GM19193 (cell line): ENCODE measurements around the gene STAB1.

Experiments used
- POLR2A ChIP-seq: IDR thresholded peaks from 4 replicates; pipeline ENCODE4 v1.6.1; 2011; ENCODE audit not compliant: insufficient read depth, insufficient read length; ENCODE audit errors: extremely low read depth

STAB1 gene

DNA sequence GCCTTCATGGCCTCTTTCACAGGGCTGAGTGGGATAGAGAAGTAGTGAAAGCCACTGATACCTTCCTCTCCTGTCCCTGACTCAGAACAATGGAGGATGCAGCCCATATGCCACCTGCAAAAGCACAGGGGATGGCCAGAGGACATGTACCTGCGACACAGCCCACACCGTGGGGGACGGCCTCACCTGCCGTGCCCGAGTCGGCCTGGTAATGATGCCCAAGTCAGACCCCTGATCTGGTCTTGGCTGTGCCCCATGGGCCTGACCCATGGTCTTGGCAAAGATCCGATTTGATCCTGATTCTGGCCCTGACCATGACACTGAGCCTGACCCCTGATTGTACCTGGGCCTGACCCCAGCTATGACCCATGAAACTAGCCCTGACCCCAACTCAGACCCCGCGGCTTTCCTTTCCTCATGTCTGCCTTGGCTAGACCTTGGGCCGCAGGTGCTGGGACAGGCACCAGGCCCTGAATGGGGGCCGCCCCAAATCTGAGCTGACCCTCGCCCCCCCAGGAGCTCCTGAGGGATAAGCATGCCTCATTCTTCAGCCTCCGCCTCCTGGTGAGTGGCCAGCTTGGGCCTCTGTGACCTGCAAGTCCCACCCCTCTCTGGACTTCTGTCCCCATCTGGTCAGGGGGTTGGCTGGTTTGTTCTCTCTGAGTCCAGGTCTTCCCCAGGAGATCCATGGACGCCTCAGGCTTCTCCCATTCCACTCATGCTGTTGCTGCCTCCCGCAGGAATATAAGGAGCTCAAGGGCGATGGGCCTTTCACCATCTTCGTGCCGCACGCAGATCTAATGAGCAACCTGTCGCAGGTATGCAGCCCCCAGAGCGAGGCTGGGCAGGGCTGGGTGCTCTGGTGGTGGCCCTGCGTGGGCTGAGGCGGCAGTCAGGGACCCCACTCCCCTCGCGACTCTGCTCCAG is 22.9 kb downstream of the STAB1 start:
- no peak for TF ChIP-seq POLR2A

DNA sequence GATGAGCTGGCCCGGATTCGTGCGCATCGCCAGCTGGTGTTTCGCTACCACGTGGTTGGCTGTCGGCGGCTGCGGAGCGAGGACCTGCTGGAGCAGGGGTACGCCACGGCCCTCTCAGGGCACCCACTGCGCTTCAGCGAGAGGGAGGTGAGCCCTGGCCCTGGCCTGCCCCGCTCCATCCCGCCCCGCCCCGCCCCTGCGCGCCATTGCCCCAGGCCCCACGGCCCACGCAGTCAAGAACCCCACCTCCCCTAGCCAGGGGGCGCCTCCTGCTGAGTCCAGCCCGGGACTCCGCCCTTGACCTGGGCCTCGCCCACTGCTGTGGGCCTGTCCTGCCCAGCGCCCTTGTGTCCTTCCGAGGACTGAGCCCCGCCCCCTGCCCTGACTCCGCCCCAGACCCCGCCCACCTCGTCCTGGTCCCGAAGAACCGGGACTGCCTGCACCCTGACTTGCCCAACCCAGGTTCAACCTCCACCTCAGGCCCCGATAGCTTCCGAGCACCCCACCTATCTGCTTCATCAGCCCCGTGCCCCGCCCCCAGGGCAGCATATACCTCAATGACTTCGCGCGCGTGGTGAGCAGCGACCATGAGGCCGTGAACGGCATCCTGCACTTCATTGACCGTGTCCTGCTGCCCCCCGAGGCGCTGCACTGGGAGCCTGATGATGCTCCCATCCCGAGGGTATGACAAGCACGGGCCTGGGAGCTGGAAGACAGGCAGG is 23.7 kb downstream of the STAB1 start:
- no peak for TF ChIP-seq POLR2A

DNA sequence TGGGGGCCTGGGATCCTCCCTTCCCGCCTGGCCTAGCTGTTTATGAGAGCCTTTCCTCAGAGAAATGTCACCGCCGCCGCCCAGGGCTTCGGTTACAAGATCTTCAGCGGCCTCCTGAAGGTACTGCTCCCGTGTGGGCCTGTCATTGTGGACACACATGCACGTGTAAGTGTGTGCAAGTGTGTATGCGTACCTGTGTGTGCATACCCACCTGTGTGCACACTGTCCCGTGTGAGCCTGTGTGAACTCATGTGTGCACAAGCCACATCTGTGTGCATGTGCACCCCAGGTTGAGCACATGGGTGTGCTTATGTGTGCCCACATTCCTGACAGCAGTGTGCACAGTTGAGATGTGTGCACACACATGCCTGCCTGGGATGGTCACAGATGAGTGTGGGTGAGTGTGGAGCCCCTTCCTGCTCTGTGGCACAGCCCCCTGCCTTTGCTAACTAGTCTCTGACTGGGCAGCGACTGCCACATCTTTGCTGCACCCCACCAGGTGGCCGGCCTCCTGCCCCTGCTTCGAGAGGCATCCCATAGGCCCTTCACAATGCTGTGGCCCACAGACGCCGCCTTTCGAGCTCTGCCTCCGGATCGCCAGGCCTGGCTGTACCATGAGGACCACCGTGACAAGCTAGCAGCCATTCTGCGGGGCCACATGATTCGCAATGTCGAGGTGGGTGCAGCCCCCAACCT is 24.5 kb downstream of the STAB1 start:
- TF ChIP-seq POLR2A: no peak

DNA sequence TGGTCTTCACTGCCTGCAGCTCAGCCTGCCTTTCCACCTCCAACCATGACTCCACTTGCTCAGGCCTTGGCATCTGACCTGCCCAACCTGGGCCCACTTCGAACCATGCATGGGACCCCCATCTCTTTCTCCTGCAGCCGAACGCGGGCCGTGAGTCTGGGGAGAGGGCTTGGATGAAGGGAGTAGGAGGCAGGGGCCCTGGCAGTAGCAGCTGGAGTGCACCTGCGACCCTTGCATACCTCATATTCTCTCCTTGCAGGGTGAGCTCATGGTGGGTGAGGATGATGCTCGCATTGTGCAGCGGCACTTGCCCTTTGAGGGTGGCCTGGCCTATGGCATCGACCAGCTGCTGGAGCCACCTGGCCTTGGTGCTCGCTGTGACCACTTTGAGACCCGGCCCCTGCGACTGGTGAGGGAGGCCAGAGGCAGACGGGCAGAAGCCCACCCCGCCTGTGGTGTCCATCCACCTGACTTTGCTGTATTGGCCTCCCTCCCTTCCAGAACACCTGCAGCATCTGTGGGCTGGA is 25.1 kb downstream of the STAB1 start:
- no peak for TF ChIP-seq POLR2A

DNA sequence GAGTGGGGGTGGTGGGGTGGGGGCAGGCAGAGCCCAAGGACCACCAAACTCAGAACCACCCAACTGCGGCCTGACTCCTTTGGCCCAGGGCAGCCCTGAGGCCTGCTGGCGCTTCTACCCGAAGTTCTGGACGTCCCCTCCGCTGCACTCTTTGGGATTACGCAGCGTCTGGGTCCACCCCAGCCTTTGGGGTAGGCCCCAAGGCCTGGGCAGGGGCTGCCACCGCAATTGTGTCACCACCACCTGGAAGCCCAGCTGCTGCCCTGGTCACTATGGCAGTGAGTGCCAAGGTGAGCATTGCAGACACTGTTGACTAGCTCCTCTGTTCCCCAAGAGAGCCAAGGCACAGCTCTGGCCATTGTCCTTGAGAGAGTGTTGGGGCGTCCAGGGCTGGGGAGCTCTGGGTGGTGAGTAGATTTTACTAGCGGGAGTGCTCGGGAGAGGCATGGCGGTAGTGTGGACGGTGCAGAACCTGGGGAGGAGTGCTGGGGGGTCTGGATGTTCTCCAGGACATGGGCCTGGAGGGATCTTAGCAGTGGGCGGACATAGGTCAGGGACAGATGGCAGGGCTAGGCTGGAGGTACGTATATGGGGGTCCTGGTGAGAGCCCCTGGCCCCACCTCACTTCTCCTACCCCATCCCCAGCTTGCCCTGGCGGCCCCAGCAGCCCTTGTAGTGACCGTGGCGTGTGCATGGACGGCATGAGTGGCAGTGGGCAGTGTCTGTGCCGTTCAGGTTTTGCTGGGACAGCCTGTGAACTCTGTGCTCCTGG is 25.8 kb downstream of the STAB1 start:
- TF ChIP-seq POLR2A: no peak

DNA sequence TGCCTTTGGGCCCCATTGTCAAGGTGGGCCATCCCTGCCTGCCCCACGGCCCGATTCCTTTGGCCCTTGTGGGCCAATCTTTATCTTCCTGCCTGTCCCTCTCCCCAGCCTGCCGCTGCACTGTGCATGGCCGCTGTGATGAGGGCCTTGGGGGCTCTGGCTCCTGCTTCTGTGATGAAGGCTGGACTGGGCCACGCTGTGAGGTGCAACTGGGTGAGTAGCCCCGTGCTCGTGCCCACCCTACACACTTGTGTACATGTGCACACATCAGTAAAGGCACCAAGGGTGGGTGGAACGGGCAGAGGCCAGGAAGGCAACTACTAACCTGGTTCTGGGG is 26.3 kb downstream of the STAB1 start:
- TF ChIP-seq POLR2A: no peak

DNA sequence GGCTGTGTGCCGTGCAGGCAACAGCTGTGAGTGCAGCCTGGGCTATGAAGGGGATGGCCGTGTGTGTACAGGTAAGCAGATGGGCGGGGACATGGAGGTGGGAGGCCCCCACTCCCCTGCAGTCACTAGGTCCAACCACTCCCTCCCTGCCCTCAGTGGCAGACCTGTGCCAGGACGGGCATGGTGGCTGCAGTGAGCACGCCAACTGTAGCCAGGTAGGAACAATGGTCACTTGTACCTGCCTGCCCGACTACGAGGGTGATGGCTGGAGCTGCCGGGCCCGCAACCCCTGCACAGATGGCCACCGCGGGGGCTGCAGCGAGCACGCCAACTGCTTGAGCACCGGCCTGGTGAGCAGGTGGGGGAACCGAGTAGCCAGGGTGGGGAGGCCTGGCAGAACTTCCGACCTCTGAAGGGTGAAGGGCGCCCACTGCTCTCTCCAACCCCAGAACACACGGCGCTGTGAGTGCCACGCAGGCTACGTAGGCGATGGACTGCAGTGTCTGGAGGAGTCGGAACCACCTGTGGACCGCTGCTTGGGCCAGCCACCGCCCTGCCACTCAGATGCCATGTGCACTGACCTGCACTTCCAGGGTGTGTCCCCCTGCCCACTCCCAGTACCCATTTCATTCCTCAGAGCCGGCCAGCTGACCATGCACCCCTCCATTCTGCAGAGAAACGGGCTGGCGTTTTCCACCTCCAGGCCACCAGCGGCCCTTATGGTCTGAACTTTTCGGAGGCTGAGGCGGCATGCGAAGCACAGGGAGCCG is 26.9 kb downstream of the STAB1 start:
- TF ChIP-seq POLR2A: no peak

DNA sequence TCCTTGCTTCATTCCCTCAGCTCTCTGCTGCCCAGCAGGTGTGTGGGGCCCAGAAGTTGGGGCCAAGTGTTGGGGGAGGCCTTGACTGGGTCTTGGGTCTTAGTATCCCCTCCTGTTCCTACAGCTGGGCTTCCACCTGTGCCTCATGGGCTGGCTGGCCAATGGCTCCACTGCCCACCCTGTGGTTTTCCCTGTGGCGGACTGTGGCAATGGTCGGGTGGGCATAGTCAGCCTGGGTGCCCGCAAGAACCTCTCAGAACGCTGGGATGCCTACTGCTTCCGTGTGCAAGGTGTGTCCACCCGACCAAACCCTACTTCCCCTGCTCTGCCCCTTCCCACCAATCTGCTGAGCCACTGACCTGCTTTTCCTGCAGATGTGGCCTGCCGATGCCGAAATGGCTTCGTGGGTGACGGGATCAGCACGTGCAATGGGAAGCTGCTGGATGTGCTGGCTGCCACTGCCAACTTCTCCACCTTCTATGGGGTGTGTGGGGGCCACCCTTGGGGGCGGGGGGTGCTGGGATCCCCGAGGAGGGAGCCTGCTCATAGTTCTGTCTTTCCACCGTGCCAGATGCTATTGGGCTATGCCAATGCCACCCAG is 27.6 kb downstream of the STAB1 start:
- TF ChIP-seq POLR2A: no peak

DNA sequence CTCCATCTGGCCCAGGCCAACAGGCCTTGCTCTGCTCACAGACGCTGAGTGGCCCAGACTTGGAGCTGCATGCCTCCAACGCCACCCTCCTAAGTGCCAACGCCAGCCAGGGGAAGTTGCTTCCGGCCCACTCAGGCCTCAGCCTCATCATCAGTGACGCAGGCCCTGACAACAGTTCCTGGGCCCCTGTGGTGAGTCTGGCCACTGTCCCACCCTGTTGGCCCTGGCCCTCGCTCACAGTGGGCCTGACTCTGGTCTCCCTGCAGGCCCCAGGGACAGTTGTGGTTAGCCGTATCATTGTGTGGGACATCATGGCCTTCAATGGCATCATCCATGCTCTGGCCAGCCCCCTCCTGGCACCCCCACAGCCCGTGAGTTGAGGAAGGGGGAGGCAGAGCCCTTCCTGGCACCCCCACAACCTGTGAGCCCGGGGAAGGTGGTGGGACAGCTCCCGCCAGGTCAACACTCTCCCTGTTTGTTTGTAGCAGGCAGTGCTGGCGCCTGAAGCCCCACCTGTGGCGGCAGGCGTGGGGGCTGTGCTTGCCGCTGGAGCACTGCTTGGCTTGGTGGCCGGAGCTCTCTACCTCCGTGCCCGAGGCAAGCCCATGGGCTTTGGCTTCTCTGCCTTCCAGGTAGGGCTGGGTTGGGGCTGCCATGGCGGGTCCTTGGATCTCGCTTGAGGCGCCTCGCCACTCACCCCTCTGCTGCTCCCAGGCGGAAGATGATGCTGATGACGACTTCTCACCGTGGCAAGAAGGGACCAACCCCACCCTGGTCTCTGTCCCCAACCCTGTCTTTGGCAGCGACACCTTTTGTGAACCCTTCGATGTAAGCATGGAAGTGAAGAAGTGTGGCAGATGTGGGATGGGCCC is 28.5 kb downstream of the STAB1 start:
- TF ChIP-seq POLR2A: no peak

DNA sequence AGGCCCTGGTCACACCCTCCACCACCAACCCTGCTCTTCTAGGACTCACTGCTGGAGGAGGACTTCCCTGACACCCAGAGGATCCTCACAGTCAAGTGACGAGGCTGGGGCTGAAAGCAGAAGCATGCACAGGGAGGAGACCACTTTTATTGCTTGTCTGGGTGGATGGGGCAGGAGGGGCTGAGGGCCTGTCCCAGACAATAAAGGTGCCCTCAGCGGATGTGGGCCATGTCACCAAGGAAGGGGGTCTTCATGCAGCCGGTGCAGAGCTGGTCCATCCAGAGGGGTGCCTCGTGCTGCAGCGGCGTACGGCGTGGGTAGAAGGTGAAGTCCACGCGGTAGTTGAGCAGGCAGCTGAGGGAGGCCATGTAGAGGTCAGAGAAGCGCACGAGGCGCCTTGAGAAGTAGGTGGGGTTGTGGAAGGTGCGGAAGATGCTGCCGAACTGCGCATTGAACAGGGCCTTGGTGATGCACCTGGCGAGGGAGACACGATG is 29.2 kb downstream of the STAB1 start:
- TF ChIP-seq POLR2A: no peak

DNA sequence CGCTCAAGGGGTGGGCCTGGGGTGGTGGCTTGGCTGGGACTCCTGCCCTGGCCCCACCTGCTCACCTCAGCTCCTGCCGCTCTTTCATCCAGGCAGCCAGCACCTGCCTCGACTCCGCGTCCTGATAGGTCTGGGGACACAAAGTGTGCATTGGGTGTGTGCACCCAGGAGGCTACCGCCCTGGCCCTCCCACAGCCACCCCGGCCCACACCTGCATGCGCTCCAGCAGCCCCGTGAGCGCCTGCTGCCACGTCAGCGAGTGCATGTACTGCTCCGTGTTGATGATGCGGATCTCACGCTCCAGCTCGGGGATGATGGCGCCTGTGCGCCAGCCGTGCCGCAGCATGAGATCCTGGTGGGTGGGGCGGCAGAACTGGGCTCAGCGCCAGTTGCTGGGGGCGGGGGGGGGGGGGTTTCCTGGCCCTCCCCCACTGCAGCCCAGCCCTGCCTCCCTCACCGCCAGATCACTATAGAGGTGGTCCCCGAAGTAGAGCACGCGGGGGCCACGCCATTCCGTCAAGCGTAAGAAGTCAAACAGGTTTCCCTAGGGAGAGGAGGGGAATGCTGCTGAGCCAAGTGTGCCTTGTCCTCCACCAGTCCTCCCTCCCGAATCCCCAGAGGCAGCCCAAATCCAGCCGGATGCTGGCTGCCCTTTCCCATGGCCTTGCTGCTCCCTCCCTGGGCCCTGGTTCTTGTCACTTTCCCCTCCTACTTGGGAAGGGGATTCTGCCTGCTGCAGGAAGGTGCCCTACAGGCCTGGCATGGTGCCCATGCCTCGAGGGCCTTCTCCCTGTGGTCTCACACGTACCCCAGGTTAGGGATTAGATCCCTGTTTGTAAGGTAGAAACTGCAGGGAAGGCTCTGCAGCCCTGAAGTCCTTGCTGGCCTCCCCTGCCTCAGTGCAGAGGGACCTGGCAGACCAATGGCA is 29.9 kb downstream of the STAB1 start:
- no peak for TF ChIP-seq POLR2A

DNA sequence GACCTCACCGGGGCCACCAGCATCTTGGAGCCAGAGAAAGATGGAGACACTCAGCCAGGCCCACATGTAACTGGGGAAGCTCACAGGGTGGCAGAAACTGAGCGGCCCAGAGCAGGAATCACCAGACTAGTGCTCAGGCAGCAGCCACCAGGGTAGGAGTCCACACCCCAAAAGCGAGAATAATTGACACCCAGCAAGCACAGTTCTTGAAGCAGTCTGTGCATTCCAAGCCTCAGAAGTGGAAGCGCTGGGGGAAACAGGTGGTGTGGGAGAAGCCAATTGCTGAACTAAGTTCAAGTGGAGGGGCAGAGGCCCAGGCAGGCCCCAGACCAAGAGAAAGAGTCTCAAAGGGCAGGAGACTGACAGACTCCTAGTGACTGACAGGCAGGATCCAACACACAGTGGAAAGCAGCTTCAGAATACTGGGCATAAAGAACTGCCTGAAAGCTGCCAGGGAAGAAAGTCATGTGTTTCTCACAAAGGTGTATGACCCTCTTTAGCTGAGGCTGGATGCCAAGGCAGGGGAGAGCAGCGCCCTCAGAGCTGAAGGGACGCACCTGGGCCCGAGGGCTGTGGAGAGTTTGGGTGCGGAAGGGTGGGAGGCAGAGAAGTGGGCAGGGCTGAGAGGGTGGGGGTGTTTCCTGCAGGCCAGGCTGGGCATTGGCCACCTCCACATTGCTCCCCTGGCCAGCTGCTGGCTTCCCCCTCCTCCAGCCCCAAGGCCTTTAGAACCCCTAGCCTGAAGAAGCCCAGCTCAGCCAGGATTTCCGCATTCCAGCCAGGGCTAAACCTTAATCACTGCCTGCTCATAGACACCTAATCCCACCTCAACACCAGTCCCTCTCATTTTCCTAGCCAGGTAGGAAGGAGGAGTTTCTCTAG is 30.8 kb downstream of the STAB1 start:
- TF ChIP-seq POLR2A: no peak
